Sigmoid colon (tissue), 7 donors: ENCODE data around the gene INO80B. TPM values are rescaled to one million over a fixed set of nuclear protein-coding genes. Genes with fewer than 3 reads are reported as not detected.

Experiments used
- DNase-seq: peaks from one replicate; pipeline ENCODE4 v3.0.0-alpha.2; 2019
- H3K27ac ChIP-seq, 4 donors: fragments of 200-600 bp; sonication (generic); one replicate each; pipeline ENCODE4 v1.5.1; 2016 to 2019; ENCODE audit warnings: mild to moderate bottlenecking in 1 of 4
- H3K27me3 ChIP-seq, 3 donors: fragments of 200-600 bp; sonication (generic); one replicate each; pipeline ENCODE4 v1.5.1; 2019; ENCODE audit warnings: mild to moderate bottlenecking in 1 of 3
- H3K36me3 ChIP-seq, 4 donors: fragments of 200-600 bp; sonication (generic); one replicate each; pipeline ENCODE4 v1.5.1; 2016 to 2019
- H3K4me1 ChIP-seq, 4 donors: fragments of 200-600 bp; sonication (generic); one replicate each; pipeline ENCODE4 v1.5.1; 2017 to 2019
- H3K4me3 ChIP-seq, 4 donors: fragments of 200-600 bp; sonication (generic); one replicate each; pipeline ENCODE4 v1.5.1; 2017 to 2019; ENCODE audit warnings: mild to moderate bottlenecking in 2 of 4, moderate library complexity in 1 of 4
- H3K9me3 ChIP-seq, 4 donors: fragments of 200-600 bp in 3 of 4; sonication (generic) in 3 of 4; one replicate each; pipeline versions ENCODE4 v1.5.1 to v1.6.1; 2013 to 2019
- CTCF ChIP-seq, 4 experiments: fragments of 450-650 bp in 3 of 4; fragments of 200-600 bp in 1 of 4; IDR thresholded peaks; one replicate each; pipeline ENCODE4 v1.5.1; 2016 to 2019; ENCODE audit warnings: antibody characterized with exemption in 4 of 4, mild to moderate bottlenecking in 3 of 4, moderate library complexity in 2 of 4
- EP300 ChIP-seq, 4 donors: sonication (generic); formaldehyde crosslinking; IDR thresholded peaks; one replicate each; pipeline ENCODE4 v1.6.1; 2017; ENCODE audit warnings: antibody characterized with exemption in 4 of 4
- POLR2A ChIP-seq, 2 donors: fragments of 450-650 bp; IDR thresholded peaks; one replicate each; pipeline ENCODE4 v1.6.1; 2016; ENCODE audit warnings: antibody characterized with exemption in 2 of 2, mild to moderate bottlenecking in 2 of 2, moderate library complexity in 2 of 2
- POLR2AphosphoS5 ChIP-seq, 4 donors: sonication (generic); formaldehyde crosslinking; IDR thresholded peaks; one replicate each; pipeline ENCODE4 v1.6.1; 2017; ENCODE audit warnings: antibody characterized with exemption in 4 of 4
- WGBS, 2 donors: extraction: QIAGEN DNeasy Blood & Tissue Kit; methylation state at CpG; one replicate each; pipeline ENCODE4 v1.1.7; 2013; 5-methylcytosine and 5-hydroxymethylcytosine counted together
- intact Hi-C: fragments of 100-400 bp; cut with DNase I; formaldehyde crosslinking; loops from one replicate; pipeline ENCODE4 v1.15.1; 2023
- polyA plus RNA-seq, 3 donors: library from polyadenylated mRNA; stranded (reverse); fragments of 200-250 nt; gene quantifications; one replicate each; pipeline ENCODE4 v1.2.3, GENCODE V29; 2013
- total RNA-seq, 4 donors: library from RNA; depleted of rRNA; stranded (reverse); fragments of >200 nt; gene quantifications; one replicate each; pipeline ENCODE4 v1.1.0, GENCODE V29; 2016
- donor health status: healthy with polysubstance abuse.
- donor health status: Bipolar disorder and iron deficiency.
- donor health status: healthy.

INO80B gene
- total and polyA plus RNA-seq, 7 donors, result 7.5 to 41.8 (median 19.2) TPM

GRCh38 chr2:74414881-74415761, 39.8 kb upstream of the INO80B start:
- no peaks in the 10 kb centered on the region for H3K9me3 ChIP-seq
- no peak for TF ChIP-seq POLR2A (IDR thresholded peaks at IDR 0.05)
- TF ChIP-seq POLR2AphosphoS5 (IDR thresholded peaks at IDR 0.05), result peak in 2 of 4 donors; percentile 24 to 39
- peak; percentile 6 to 43 (median 21) for TF ChIP-seq CTCF (IDR thresholded peaks at IDR 0.05)
- no peak for TF ChIP-seq EP300 (IDR thresholded peaks at IDR 0.05)
- H3K27ac ChIP-seq, result peak overlapping the region; percentile 43 to 73 (median 62)
- H3K27me3 ChIP-seq, result no peaks in the 10 kb centered on the region
- intact Hi-C loops, result no loop called here
- 13 to 37% methylated on average over 66 of the region's 66 CpGs for WGBS, 2 donors
- H3K36me3 ChIP-seq, result no peaks in the 10 kb centered on the region
- peak overlapping the region; percentile 44 to 72 (median 58) for H3K4me3 ChIP-seq
- peaks cover 0 to 23% (median 20%) of the 10 kb centered on the region in 4 donors for H3K4me1 ChIP-seq
- peak; percentile 84 for DNase-seq

GRCh38 chr2:74415762-74416395, 39.0 kb upstream of the INO80B start:
- Histone ChIP-seq H3K9me3 (no peaks in the 10 kb centered on the region), H3K36me3 (no peaks in the 10 kb centered on the region), H3K27ac (peak overlapping the region in 3 of 4 donors; percentile 43 to 73 (median 65)), H3K27me3 (no peaks in the 10 kb centered on the region), H3K4me3 (peak overlapping the region; percentile 44 to 72 (median 58)), H3K4me1 (peaks cover 0 to 25% (median 21%) of the 10 kb centered on the region in 4 donors)
- 66 to 73% methylated on average over 35 of the region's 35 CpGs for WGBS, 2 donors
- TF ChIP-seq CTCF (IDR thresholded peaks at IDR 0.05), result no peak
- intact Hi-C loops, result no loop called here
- no peak for DNase-seq

GRCh38 chr2:74416778-74417177, 38.1 kb upstream of the INO80B start:
- WGBS, 2 donors, result 62 to 67% methylated on average over 3 of the region's 3 CpGs

GRCh38 chr2:74417197-74417596, 37.7 kb upstream of the INO80B start:
- H3K4me3 ChIP-seq, result no peak overlapping the region
- no peak overlapping the region for H3K27ac ChIP-seq
- WGBS, 2 donors, result 82% methylated on average over 3 of the region's 3 CpGs
- no peak for DNase-seq
- intact Hi-C loops, result no loop called here
- H3K36me3 ChIP-seq, result no peaks in the 10 kb centered on the region
- no peaks in the 10 kb centered on the region for H3K9me3 ChIP-seq
- TF ChIP-seq POLR2AphosphoS5 (IDR thresholded peaks at IDR 0.05), result no peak
- TF ChIP-seq POLR2A (IDR thresholded peaks at IDR 0.05), result no peak
- no peak for TF ChIP-seq EP300 (IDR thresholded peaks at IDR 0.05)
- no peak for TF ChIP-seq CTCF (IDR thresholded peaks at IDR 0.05)
- peaks cover 0 to 34% (median 27%) of the 10 kb centered on the region in 4 donors for H3K4me1 ChIP-seq
- no peaks in the 10 kb centered on the region for H3K27me3 ChIP-seq

More at GRCh38 chr2:74416778-74417177, 38.1 kb upstream of the INO80B start:
- Histone ChIP-seq H3K27ac (no peak overlapping the region), H3K9me3 (no peaks in the 10 kb centered on the region), H3K4me3 (no peak overlapping the region), H3K4me1 (peaks cover 0 to 30% (median 23%) of the 10 kb centered on the region in 4 donors), H3K27me3 (no peaks in the 10 kb centered on the region), H3K36me3 (no peaks in the 10 kb centered on the region)
- intact Hi-C loops, result no loop called here
- TF ChIP-seq CTCF (IDR thresholded peaks at IDR 0.05), result no peak
- TF ChIP-seq POLR2AphosphoS5 (IDR thresholded peaks at IDR 0.05), result no peak
- TF ChIP-seq EP300 (IDR thresholded peaks at IDR 0.05), result no peak
- no peak for TF ChIP-seq POLR2A (IDR thresholded peaks at IDR 0.05)
- no peak for DNase-seq
